Lung (tissue), 12 donors: Measurements from ENCODE around the gene FAM216B. TPM values are rescaled to one million over a fixed set of nuclear protein-coding genes. Genes with fewer than 3 reads are reported as not detected.

Experiments used
- ATAC-seq: fragments of 200-7000 bp; cut with Tn5 transposase; one replicate; pipeline ENCODE4 v1.9.1; 2020; ENCODE audit warnings: moderate number of reproducible peaks; ENCODE audit not compliant: insufficient read depth, low FRiP score
- DNase-seq, 3 donors: peaks; one replicate each; pipeline ENCODE4 v3.0.0-alpha.2; 2013 to 2017
- H3K27ac ChIP-seq, 2 donors: one replicate each; pipeline ENCODE4 v1.5.1; 2013; ENCODE audit warnings: mild to moderate bottlenecking in 2 of 2, moderate library complexity in 2 of 2, control low read depth in 1 of 2, inconsistent platforms in 1 of 2, low read depth in 1 of 2, low read length in 1 of 2
- H3K27me3 ChIP-seq, 3 donors: one replicate each; pipeline ENCODE4 v1.5.1; 2013; ENCODE audit warnings: low read length in 2 of 3; ENCODE audit not compliant: control insufficient read depth in 3 of 3, insufficient read depth in 3 of 3
- H3K36me3 ChIP-seq, 4 donors: one replicate each; pipeline ENCODE4 v1.5.1; 2013; ENCODE audit warnings: low read length in 4 of 4, mild to moderate bottlenecking in 1 of 4, moderate library complexity in 1 of 4; ENCODE audit not compliant: control insufficient read depth in 4 of 4, insufficient read depth in 4 of 4
- H3K4me1 ChIP-seq, 5 donors: one replicate each; pipeline ENCODE4 v1.5.1; 2013; ENCODE audit warnings: low read length in 5 of 5, mild to moderate bottlenecking in 2 of 5, moderate library complexity in 1 of 5; ENCODE audit not compliant: control insufficient read depth in 5 of 5, insufficient read depth in 5 of 5
- H3K4me3 ChIP-seq: one replicate; pipeline ENCODE4 v1.5.1; 2013; ENCODE audit warnings: mild to moderate bottlenecking, control low read depth, moderate library complexity
- H3K9ac ChIP-seq, 2 donors: one replicate each; pipeline ENCODE4 v1.5.1; 2013; ENCODE audit warnings: low read length in 2 of 2, control low read depth in 1 of 2; ENCODE audit not compliant: insufficient read depth in 1 of 2
- H3K9me3 ChIP-seq, 4 donors: one replicate each; pipeline ENCODE4 v1.5.1; 2013; ENCODE audit warnings: low read length in 3 of 4, mild to moderate bottlenecking in 1 of 4, moderate library complexity in 1 of 4; ENCODE audit not compliant: control insufficient read depth in 4 of 4, insufficient read depth in 3 of 4
- CTCF ChIP-seq: IDR thresholded peaks from 2 replicates; pipeline ENCODE4 v1.5.1; 2012; ENCODE audit warnings: mild to moderate bottlenecking; ENCODE audit errors: control extremely low read depth, extremely low read depth
- WGBS, 2 donors: extraction: QIAGEN DNeasy Blood & Tissue Kit; methylation state at CpG; one replicate each; pipeline ENCODE4 v1.1.7; 2013; 5-methylcytosine and 5-hydroxymethylcytosine counted together
- polyA plus RNA-seq, 2 donors: library from polyadenylated mRNA; stranded (reverse); fragments of 200-250 nt; gene quantifications; one replicate each; pipeline ENCODE4 v1.2.1, GENCODE V29; 2013
- total RNA-seq, 2 donors: library from RNA; depleted of rRNA in 1 of 2; stranded (reverse); fragments of >200 nt in 1 of 2; gene quantifications; one replicate each; pipeline ENCODE4 v1.2.1, GENCODE V29; 2014 to 2021
- donor health status: control.
- donor health status: control.
- donor health status: Bipolar disorder and iron deficiency.
- donor health status: healthy.
- donor health status: DM: yes; HTN: yes; CAD: no.

Gene FAM216B
- total and polyA plus RNA-seq, 4 donors: 4.9 to 70.4 (median 22.6) TPM

GRCh38 chr13:42777467-42777866 lies 3.9 kb upstream of the FAM216B start:
- TF ChIP-seq CTCF: no peak
- WGBS, 2 donors: 85 to 86% methylated on average over 5 of the region's 5 CpGs
- DNase-seq: no peak
- Histone ChIP-seq H3K9ac (no peak overlapping the region), H3K4me3 (no peak overlapping the region), H3K27ac (no peak overlapping the region), H3K4me1 (peaks cover 0 to 14% (median 0%) of the 10 kb centered on the region in 5 donors), H3K9me3 (peaks cover 0 to 4% (median 0%) of the 10 kb centered on the region in 4 donors), H3K27me3 (no peaks in the 10 kb centered on the region), H3K36me3 (no peaks in the 10 kb centered on the region)
- ATAC-seq: no peak

- H3K4me3 ChIP-seq: no peak overlapping the region
- ATAC-seq (no peak), DNase-seq (no peak)
- no peaks in the 10 kb centered on the region for H3K36me3 ChIP-seq
- TF ChIP-seq CTCF: no peak
- H3K4me1 ChIP-seq: peaks cover 0 to 14% (median 0%) of the 10 kb centered on the region in 5 donors
- WGBS, 2 donors: 67 to 86% methylated on average over 1 of the region's 1 CpG
- H3K27me3 ChIP-seq: no peaks in the 10 kb centered on the region
- H3K9me3 ChIP-seq: peaks cover 0 to 4% (median 0%) of the 10 kb centered on the region in 4 donors
- no peak overlapping the region for H3K27ac ChIP-seq
- H3K9ac ChIP-seq: no peak overlapping the region
Measured at GRCh38 chr13:42780044-42780443, 1.3 kb upstream of the FAM216B start.

- Histone ChIP-seq H3K4me1 (peaks cover 0 to 12% (median 0%) of the 10 kb centered on the region in 5 donors), H3K9me3 (no peaks in the 10 kb centered on the region), H3K27me3 (no peaks in the 10 kb centered on the region), H3K36me3 (no peaks in the 10 kb centered on the region), H3K4me3 (no peak overlapping the region), H3K27ac (peak overlapping the region in 1 of 2 donors; percentile 22), H3K9ac (no peak overlapping the region)
- 67 to 78% methylated on average over 7 of the region's 7 CpGs for WGBS, 2 donors
- DNase-seq (peak; percentile 15 to 65 (median 50)), ATAC-seq (no peak)
- TF ChIP-seq CTCF: no peak
Measured at GRCh38 chr13:42786715-42787114, 5.3 kb downstream of the FAM216B start.

- H3K9ac ChIP-seq: no peak overlapping the region
- no peaks in the 10 kb centered on the region for H3K36me3 ChIP-seq
- H3K4me1 ChIP-seq: peaks cover 0 to 12% (median 0%) of the 10 kb centered on the region in 5 donors
- no peaks in the 10 kb centered on the region for H3K9me3 ChIP-seq
- ATAC-seq: no peak
- DNase-seq: no peak
- 92 to 94% methylated on average over 4 of the region's 4 CpGs for WGBS, 2 donors
- H3K4me3 ChIP-seq: no peak overlapping the region
- H3K27me3 ChIP-seq: no peaks in the 10 kb centered on the region
- H3K27ac ChIP-seq: no peak overlapping the region
- no peak for TF ChIP-seq CTCF
Measured at GRCh38 chr13:42788601-42789000, 7.2 kb downstream of the FAM216B start.
